ENCODE measurements around the gene UPK1A. TPM values are rescaled to one million over a fixed set of nuclear protein-coding genes. Genes with fewer than 3 reads are reported as not detected.

The UPK1A gene
- total and polyA plus RNA-seq, 10 of the 15 experiments (the other 5 are each of a cell fraction or from before 2014, with no cell fraction given) = 0.15 to 1.9 (median 0.26) TPM; not detected in 7

GRCh38 chr19:35716801-35717664, 50.7 kb downstream of the UPK1A start (continued):
- TF ChIP-seq HSF1 (IDR thresholded peaks at IDR 0.05; ENCODE audit: low read depth, low read length) = no peak
- TF ChIP-seq PRDM15 (CRISPR knock-in tag; IDR thresholded peaks at IDR 0.05) = no peak
- TF ChIP-seq HDGF (IDR thresholded peaks at IDR 0.05) = peak; percentile 88; the same call in 1 of the 2 replicates
- peak; percentile 53 to 76 (median 74) for TF ChIP-seq CTCF (IDR thresholded peaks at IDR 0.05 in 2 of 3, conservative IDR thresholded peaks at IDR 0.05 in 1 of 3; ENCODE audit: control insufficient read depth in 2 of 3, extremely low read depth in 1 of 3, insufficient read depth in 1 of 3, low read depth in 3 of 3, low read length in 3 of 3)
- TF ChIP-seq EZH2 (IDR thresholded peaks at IDR 0.05; ENCODE audit: borderline replicate concordance, control insufficient read depth, low read depth, low read length) = no peak
- TF ChIP-seq BMI1 (IDR thresholded peaks at IDR 0.05; ENCODE audit: borderline replicate concordance) = no peak
- no peak for TF ChIP-seq FOXK2 (IDR thresholded peaks at IDR 0.05)
- no peak for TF ChIP-seq SP1 (IDR thresholded peaks at IDR 0.05; ENCODE audit: low read depth, low read length)
- no peak for TF ChIP-seq BACH1 (IDR thresholded peaks at IDR 0.05; ENCODE audit: borderline replicate concordance)
- no peak for TF ChIP-seq TCF7 (IDR thresholded peaks at IDR 0.05; ENCODE audit: borderline replicate concordance)
- TF ChIP-seq IRF5 (IDR thresholded peaks at IDR 0.05; ENCODE audit: borderline replicate concordance) = no peak
- peak; percentile 29 for TF ChIP-seq SKIL (IDR thresholded peaks at IDR 0.05; ENCODE audit: low read depth, poor library complexity, severe bottlenecking)
- no peak for TF ChIP-seq RBBP5 (conservative IDR thresholded peaks at IDR 0.05)
- no peak for TF ChIP-seq ETV6 (conservative IDR thresholded peaks at IDR 0.05 in 1 of 2, IDR thresholded peaks at IDR 0.05 in 1 of 2; ENCODE audit: borderline replicate concordance in 1 of 2, low read depth in 1 of 2)
